DMS 273 (cell line): Measurements from ENCODE around the gene TMCO5A.

Experiments used
- DNase-seq: peaks from one replicate; lab custom pipeline; 2025; ENCODE audit not compliant: unreplicated experiment; lab: John Stamatoyannopoulos, UW

Gene TMCO5A

GRCh38 chr15:37967788-37968187 is 33.3 kb downstream of the TMCO5A start:
- DNase-seq = no peak

GRCh38 chr15:37973856-37974255 is 39.4 kb downstream of the TMCO5A start:
- DNase-seq = no peak

- DNase-seq = no peak
Measured at GRCh38 chr15:37978231-37978630, 43.8 kb downstream of the TMCO5A start.

- no peak for DNase-seq
Measured at GRCh38 chr15:37979671-37980409, 45.4 kb downstream of the TMCO5A start.

GRCh38 chr15:37981201-37981600 is 46.8 kb downstream of the TMCO5A start:
- no peak for DNase-seq

- peak; percentile 54 for DNase-seq
Measured at GRCh38 chr15:37981775-37982174, 47.3 kb downstream of the TMCO5A start.

GRCh38 chr15:37984368-37984767 is 49.9 kb downstream of the TMCO5A start:
- DNase-seq = no peak

GRCh38 chr15:37995461-37996347 is 61.3 kb downstream of the TMCO5A start:
- peak; percentile 61 for DNase-seq
